GM23338 (cell line): ENCODE measurements around the gene CD58. TPM values are rescaled to one million over a fixed set of nuclear protein-coding genes. Genes with fewer than 3 reads are reported as not detected.

ENCODE experiments used
- ATAC-seq: fragments of 200-7000 bp; cut with Tn5 transposase; 3 replicates; pipeline ENCODE4 v1.9.1; 2020
- DNase-seq: peaks from one replicate; pipeline ENCODE4 v3.0.0-alpha.2; 2015; ENCODE audit warnings: low spot score
- H2AFZ ChIP-seq: fragments of 200-600 bp; sonication (generic); 2 replicates; pipeline ENCODE4 v1.8.0; 2016; ENCODE audit warnings: antibody characterized with exemption, mild to moderate bottlenecking, moderate library complexity
- H3F3A ChIP-seq: fragments of 200-600 bp; sonication (generic); replicated peaks from 2 replicates; pipeline ENCODE4 v1.8.0; 2017; ENCODE audit warnings: antibody characterized with exemption, mixed run types, low read depth
- H3K27ac ChIP-seq: fragments of 200-600 bp; sonication (generic); 2 replicates; pipeline ENCODE4 v1.6.1; 2016; ENCODE audit warnings: low read depth
- H3K27me3 ChIP-seq: fragments of 200-600 bp; sonication (generic); 2 replicates; pipeline ENCODE4 v1.8.0; 2016; ENCODE audit warnings: mild to moderate bottlenecking, mixed run types, moderate library complexity; ENCODE audit not compliant: insufficient read depth
- H3K36me3 ChIP-seq: fragments of 200-600 bp; sonication (generic); 2 replicates; pipeline ENCODE4 v1.8.0; 2016; ENCODE audit warnings: mild to moderate bottlenecking; ENCODE audit not compliant: insufficient read depth
- H3K4me1 ChIP-seq: fragments of 200-600 bp; sonication (generic); 2 replicates; pipeline ENCODE4 v1.8.0; 2016; ENCODE audit warnings: mild to moderate bottlenecking, moderate library complexity; ENCODE audit not compliant: insufficient read depth
- H3K4me2 ChIP-seq: fragments of 200-600 bp; sonication (generic); 2 replicates; pipeline ENCODE4 v1.7.1; 2017; ENCODE audit warnings: mixed run types
- H3K4me3 ChIP-seq: fragments of 200-600 bp; sonication (generic); 2 replicates; pipeline ENCODE4 v1.6.1; 2016; ENCODE audit warnings: mixed run types
- H3K79me2 ChIP-seq: fragments of 200-600 bp; sonication (generic); replicated peaks from 2 replicates; pipeline ENCODE4 v1.8.0; 2017; ENCODE audit warnings: mild to moderate bottlenecking; ENCODE audit not compliant: insufficient read depth
- H3K9me2 ChIP-seq: fragments of 200-600 bp; sonication (generic); 2 replicates; pipeline ENCODE4 v1.8.0; 2017; ENCODE audit not compliant: insufficient read depth
- H4K20me1 ChIP-seq: fragments of 200-600 bp; sonication (generic); replicated peaks from 2 replicates; pipeline ENCODE4 v1.8.0; 2017; ENCODE audit warnings: mild to moderate bottlenecking; ENCODE audit not compliant: insufficient read depth
- H3K27ac Mint-ChIP-seq: 2 replicates; pipeline ENCODE4 v1.8.0; 2020; ENCODE audit warnings: inconsistent platforms, mild to moderate bottlenecking, moderate library complexity, mixed read lengths
- H3K27me3 Mint-ChIP-seq: 3 replicates; pipeline ENCODE4 v1.8.0; 2022; ENCODE audit warnings: low read depth, mild to moderate bottlenecking, moderate library complexity, mixed read lengths, inconsistent platforms; ENCODE audit not compliant: insufficient read depth, poor library complexity
- H3K36me3 Mint-ChIP-seq: 3 replicates; pipeline ENCODE4 v1.8.0; 2021; ENCODE audit warnings: low read depth, mild to moderate bottlenecking, inconsistent platforms, moderate library complexity, mixed read lengths
- H3K4me1 Mint-ChIP-seq: 3 replicates; pipeline ENCODE4 v1.8.0; 2020; ENCODE audit warnings: mild to moderate bottlenecking, inconsistent platforms, mixed read lengths
- H3K4me3 Mint-ChIP-seq: 3 replicates; pipeline ENCODE4 v1.8.0; 2021; ENCODE audit warnings: moderate library complexity, mild to moderate bottlenecking, inconsistent platforms, mixed read lengths
- H3K9me3 Mint-ChIP-seq: 3 replicates; pipeline ENCODE4 v1.8.0; 2020; ENCODE audit warnings: moderate library complexity, mild to moderate bottlenecking, inconsistent platforms, mixed read lengths
- CREB1 ChIP-seq: fragments of 250-450 bp; sonication (Bioruptor Pico); IDR thresholded peaks from 2 replicates; pipeline ENCODE4 v1.5.0; 2020; ENCODE audit warnings: low read depth, mild to moderate bottlenecking, moderate library complexity
- EZH2 ChIP-seq: fragments of 200-600 bp; sonication (generic); IDR thresholded peaks from one replicate; pipeline ENCODE4 v1.8.0; 2017; ENCODE audit warnings: antibody characterized with exemption, mild to moderate bottlenecking, low read depth; ENCODE audit not compliant: unreplicated experiment
- EZH2phosphoT487 ChIP-seq: fragments of 200-600 bp; sonication (generic); IDR thresholded peaks from one replicate; pipeline ENCODE4 v1.8.1; 2018; ENCODE audit warnings: antibody characterized with exemption; ENCODE audit not compliant: unreplicated experiment
- JUNB ChIP-seq: IDR thresholded peaks from one replicate; pipeline ENCODE4 v1.6.1; 2016; ENCODE audit warnings: antibody characterized with exemption; ENCODE audit not compliant: unreplicated experiment
- POLR2AphosphoS5 ChIP-seq: IDR thresholded peaks from 2 replicates; pipeline ENCODE4 v1.6.1; 2016; ENCODE audit warnings: antibody characterized with exemption, low read depth
- STAT1 ChIP-seq: IDR thresholded peaks from one replicate; pipeline ENCODE4 v1.6.1; 2016; ENCODE audit warnings: antibody characterized with exemption; ENCODE audit not compliant: unreplicated experiment
- ZNF114 ChIP-seq: fragments of 250-450 bp; sonication (Bioruptor Pico); IDR thresholded peaks from 2 replicates; pipeline ENCODE4 v1.5.0; 2020; ENCODE audit warnings: mild to moderate bottlenecking, moderate library complexity
- ZNF331 ChIP-seq: fragments of 250-450 bp; sonication (Bioruptor Pico); IDR thresholded peaks from 2 replicates; pipeline ENCODE4 v1.5.0; 2020; ENCODE audit warnings: low read depth, mild to moderate bottlenecking, moderate library complexity
- polyA plus RNA-seq: library from polyadenylated mRNA; unstranded; fragments of >200 nt; fragmentation: Nextera tagmentation; extraction: Ambion mirVana; gene quantifications from 2 replicates; pipeline ENCODE4 v1.2.1, GENCODE V29; 2016
- total RNA-seq: library from RNA; depleted of rRNA; stranded (reverse); fragments of >200 nt; shearing (Covaris generic); gene quantifications from 2 replicates; pipeline ENCODE4 v1.2.3, GENCODE V29; 2014
- TF ChIP-seq, protein P1 (sequence below): fragments of 250-450 bp; sonication (Bioruptor Pico); IDR thresholded peaks from 2 replicates; pipeline ENCODE4 v1.5.0; 2020; ENCODE audit warnings: mild to moderate bottlenecking, moderate library complexity
- TF ChIP-seq, protein P2 (sequence below), 2 experiments: fragments of 200-600 bp in 1 of 2; sonication (generic) in 1 of 2; conservative IDR thresholded peaks; 2 replicates each; pipeline versions ENCODE4 v1.5.1 to v1.6.1; 2016 to 2017; ENCODE audit warnings: antibody characterized with exemption in 2 of 2, low read depth in 2 of 2, mild to moderate bottlenecking in 2 of 2, moderate library complexity in 1 of 2
- TF ChIP-seq, protein P3 (sequence below): IDR thresholded peaks from one replicate; pipeline ENCODE4 v1.6.1; 2018; ENCODE audit warnings: antibody characterized with exemption; ENCODE audit not compliant: unreplicated experiment

The CD58 gene
- total and polyA plus RNA-seq, 2 experiments from 2014 or later: 9.2 to 12.5 TPM

DNA sequence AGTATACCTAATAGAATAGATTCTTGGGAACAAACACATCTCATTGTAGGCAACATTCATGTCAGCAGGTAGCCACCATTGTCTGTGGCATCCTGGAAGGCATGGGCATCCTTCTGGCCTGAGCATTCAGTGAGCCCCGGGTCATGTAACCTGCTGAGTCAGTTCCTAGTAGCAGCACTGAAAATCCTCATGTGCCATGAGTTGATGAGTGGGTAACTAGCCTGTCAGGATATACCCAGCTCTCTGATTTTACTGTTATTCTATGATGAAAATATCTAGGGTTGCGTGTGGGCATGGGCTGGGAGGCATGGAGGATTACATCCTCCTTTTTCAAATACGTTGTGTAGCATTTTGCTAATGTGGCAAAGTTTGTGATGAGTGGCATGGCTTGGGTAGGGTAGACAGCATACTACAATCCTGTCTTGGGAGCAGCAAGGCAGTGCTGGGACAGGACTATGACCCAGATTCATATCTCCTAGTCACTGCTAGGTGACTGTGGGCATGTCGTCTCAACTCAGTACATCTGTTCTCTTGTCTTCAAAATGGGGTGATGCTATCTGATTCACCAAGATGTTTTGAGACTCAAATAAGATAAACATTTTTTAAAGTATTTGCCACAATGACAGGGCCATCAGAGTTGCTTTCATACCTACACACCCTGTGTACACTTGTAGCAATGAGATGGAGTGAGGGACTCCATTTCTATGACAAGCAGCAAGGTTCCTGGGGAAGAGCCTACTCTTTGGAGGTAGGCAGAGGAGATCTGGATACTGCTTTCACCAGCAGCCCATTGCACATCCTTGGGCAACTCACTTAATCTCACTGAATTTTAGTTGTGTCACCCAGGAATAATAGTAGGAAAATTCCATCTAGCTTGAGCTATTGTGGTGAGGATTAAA is 62.5 kb downstream of the CD58 start:
- H3K4me2 ChIP-seq: no peak overlapping the region
- no peak for DNase-seq

More for the DNA sequence above, 62.5 kb downstream of the CD58 start:
- peaks cover 2% of the 10 kb centered on the region; the same call in 1 of the 3 replicates for H3K4me1 Mint-ChIP-seq
- Histone ChIP-seq H3K4me3 (no peak overlapping the region), H3K9me2 (no peaks in the 10 kb centered on the region), H2AFZ (no peak overlapping the region), H3K4me1 (no peaks in the 10 kb centered on the region), H3K27ac (no peak overlapping the region), H3K79me2 (no peaks in the 10 kb centered on the region), H3F3A (no peaks in the 10 kb centered on the region), H4K20me1 (no peaks in the 10 kb centered on the region), H3K27me3 (no peaks in the 10 kb centered on the region), H3K36me3 (no peaks in the 10 kb centered on the region)
- no peak overlapping the region for H3K4me3 Mint-ChIP-seq
- peaks cover 3% of the 10 kb centered on the region for H3K27me3 Mint-ChIP-seq
- H3K36me3 Mint-ChIP-seq: peaks cover 3% of the 10 kb centered on the region; the same call in 2 of the 3 replicates
- TF ChIP-seq EZH2phosphoT487 (no peak), EZH2 (no peak), ZNF331 (CRISPR knock-in tag) (no peak), STAT1 (no peak), CREB1 (no peak), ZNF114 (no peak), JUNB (no peak), POLR2AphosphoS5 (no peak)
- TF ChIP-seq, protein P1, sequence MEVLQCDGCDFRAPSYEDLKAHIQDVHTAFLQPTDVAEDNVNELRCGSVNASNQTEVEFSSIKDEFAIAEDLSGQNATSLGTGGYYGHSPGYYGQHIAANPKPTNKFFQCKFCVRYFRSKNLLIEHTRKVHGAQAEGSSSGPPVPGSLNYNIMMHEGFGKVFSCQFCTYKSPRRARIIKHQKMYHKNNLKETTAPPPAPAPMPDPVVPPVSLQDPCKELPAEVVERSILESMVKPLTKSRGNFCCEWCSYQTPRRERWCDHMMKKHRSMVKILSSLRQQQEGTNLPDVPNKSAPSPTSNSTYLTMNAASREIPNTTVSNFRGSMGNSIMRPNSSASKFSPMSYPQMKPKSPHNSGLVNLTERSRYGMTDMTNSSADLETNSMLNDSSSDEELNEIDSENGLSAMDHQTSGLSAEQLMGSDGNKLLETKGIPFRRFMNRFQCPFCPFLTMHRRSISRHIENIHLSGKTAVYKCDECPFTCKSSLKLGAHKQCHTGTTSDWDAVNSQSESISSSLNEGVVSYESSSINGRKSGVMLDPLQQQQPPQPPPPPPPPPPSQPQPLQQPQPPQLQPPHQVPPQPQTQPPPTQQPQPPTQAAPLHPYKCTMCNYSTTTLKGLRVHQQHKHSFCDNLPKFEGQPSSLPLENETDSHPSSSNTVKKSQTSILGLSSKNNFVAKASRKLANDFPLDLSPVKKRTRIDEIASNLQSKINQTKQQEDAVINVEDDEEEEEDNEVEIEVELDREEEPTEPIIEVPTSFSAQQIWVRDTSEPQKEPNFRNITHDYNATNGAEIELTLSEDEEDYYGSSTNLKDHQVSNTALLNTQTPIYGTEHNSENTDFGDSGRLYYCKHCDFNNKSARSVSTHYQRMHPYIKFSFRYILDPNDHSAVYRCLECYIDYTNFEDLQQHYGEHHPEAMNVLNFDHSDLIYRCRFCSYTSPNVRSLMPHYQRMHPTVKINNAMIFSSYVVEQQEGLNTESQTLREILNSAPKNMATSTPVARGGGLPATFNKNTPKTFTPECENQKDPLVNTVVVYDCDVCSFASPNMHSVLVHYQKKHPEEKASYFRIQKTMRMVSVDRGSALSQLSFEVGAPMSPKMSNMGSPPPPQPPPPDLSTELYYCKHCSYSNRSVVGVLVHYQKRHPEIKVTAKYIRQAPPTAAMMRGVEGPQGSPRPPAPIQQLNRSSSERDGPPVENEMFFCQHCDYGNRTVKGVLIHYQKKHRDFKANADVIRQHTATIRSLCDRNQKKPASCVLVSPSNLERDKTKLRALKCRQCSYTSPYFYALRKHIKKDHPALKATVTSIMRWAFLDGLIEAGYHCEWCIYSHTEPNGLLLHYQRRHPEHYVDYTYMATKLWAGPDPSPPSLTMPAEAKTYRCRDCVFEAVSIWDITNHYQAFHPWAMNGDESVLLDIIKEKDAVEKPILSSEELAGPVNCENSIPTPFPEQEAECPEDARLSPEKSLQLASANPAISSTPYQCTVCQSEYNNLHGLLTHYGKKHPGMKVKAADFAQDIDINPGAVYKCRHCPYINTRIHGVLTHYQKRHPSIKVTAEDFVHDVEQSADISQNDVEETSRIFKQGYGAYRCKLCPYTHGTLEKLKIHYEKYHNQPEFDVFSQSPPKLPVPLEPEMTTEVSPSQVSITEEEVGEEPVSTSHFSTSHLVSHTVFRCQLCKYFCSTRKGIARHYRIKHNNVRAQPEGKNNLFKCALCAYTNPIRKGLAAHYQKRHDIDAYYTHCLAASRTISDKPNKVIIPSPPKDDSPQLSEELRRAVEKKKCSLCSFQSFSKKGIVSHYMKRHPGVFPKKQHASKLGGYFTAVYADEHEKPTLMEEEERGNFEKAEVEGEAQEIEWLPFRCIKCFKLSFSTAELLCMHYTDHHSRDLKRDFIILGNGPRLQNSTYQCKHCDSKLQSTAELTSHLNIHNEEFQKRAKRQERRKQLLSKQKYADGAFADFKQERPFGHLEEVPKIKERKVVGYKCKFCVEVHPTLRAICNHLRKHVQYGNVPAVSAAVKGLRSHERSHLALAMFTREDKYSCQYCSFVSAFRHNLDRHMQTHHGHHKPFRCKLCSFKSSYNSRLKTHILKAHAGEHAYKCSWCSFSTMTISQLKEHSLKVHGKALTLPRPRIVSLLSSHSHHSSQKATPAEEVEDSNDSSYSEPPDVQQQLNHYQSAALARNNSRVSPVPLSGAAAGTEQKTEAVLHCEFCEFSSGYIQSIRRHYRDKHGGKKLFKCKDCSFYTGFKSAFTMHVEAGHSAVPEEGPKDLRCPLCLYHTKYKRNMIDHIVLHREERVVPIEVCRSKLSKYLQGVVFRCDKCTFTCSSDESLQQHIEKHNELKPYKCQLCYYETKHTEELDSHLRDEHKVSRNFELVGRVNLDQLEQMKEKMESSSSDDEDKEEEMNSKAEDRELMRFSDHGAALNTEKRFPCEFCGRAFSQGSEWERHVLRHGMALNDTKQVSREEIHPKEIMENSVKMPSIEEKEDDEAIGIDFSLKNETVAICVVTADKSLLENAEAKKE (CRISPR knock-in tag): no peak
- TF ChIP-seq, protein P2, sequence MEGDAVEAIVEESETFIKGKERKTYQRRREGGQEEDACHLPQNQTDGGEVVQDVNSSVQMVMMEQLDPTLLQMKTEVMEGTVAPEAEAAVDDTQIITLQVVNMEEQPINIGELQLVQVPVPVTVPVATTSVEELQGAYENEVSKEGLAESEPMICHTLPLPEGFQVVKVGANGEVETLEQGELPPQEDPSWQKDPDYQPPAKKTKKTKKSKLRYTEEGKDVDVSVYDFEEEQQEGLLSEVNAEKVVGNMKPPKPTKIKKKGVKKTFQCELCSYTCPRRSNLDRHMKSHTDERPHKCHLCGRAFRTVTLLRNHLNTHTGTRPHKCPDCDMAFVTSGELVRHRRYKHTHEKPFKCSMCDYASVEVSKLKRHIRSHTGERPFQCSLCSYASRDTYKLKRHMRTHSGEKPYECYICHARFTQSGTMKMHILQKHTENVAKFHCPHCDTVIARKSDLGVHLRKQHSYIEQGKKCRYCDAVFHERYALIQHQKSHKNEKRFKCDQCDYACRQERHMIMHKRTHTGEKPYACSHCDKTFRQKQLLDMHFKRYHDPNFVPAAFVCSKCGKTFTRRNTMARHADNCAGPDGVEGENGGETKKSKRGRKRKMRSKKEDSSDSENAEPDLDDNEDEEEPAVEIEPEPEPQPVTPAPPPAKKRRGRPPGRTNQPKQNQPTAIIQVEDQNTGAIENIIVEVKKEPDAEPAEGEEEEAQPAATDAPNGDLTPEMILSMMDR (conservative IDR thresholded peaks at IDR 0.05; ENCODE audit: low read depth in 2 of 2): no peak
- TF ChIP-seq, protein P3, sequence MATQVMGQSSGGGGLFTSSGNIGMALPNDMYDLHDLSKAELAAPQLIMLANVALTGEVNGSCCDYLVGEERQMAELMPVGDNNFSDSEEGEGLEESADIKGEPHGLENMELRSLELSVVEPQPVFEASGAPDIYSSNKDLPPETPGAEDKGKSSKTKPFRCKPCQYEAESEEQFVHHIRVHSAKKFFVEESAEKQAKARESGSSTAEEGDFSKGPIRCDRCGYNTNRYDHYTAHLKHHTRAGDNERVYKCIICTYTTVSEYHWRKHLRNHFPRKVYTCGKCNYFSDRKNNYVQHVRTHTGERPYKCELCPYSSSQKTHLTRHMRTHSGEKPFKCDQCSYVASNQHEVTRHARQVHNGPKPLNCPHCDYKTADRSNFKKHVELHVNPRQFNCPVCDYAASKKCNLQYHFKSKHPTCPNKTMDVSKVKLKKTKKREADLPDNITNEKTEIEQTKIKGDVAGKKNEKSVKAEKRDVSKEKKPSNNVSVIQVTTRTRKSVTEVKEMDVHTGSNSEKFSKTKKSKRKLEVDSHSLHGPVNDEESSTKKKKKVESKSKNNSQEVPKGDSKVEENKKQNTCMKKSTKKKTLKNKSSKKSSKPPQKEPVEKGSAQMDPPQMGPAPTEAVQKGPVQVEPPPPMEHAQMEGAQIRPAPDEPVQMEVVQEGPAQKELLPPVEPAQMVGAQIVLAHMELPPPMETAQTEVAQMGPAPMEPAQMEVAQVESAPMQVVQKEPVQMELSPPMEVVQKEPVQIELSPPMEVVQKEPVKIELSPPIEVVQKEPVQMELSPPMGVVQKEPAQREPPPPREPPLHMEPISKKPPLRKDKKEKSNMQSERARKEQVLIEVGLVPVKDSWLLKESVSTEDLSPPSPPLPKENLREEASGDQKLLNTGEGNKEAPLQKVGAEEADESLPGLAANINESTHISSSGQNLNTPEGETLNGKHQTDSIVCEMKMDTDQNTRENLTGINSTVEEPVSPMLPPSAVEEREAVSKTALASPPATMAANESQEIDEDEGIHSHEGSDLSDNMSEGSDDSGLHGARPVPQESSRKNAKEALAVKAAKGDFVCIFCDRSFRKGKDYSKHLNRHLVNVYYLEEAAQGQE: no peak
- H3K27ac Mint-ChIP-seq: no peak overlapping the region; the same call in 1 of the 2 replicates
- peaks cover 7% of the 10 kb centered on the region; the same call in 2 of the 3 replicates for H3K9me3 Mint-ChIP-seq
- ATAC-seq: peak; percentile 47; the same call in 2 of the 3 replicates
